C4-2B (cell line): ENCODE measurements around the gene PID1.

Experiments used
- CTCF ChIP-seq: fragments of 450-650 bp; conservative IDR thresholded peaks from 2 replicates; pipeline ENCODE4 v1.5.1; 2017; ENCODE audit warnings: mild to moderate bottlenecking
- ZFX ChIP-seq: fragments of 450-650 bp; IDR thresholded peaks from 2 replicates; pipeline ENCODE4 v1.6.1; 2017

- TF ChIP-seq CTCF (peak; percentile 18), ZFX (no peak)
These were observed 287.4 kb downstream of the PID1 start for GRCh38 chr2:228983700-228984099.
